Esophagus squamous epithelium (tissue), 5 donors: ENCODE data around the gene PI4KA. TPM values are rescaled to one million over a fixed set of nuclear protein-coding genes. Genes with fewer than 3 reads are reported as not detected.

Source experiments
- DNase-seq: peaks from one replicate; lab custom pipeline; 2025; lab: John Stamatoyannopoulos, UW
- H3K27ac ChIP-seq, 4 donors: fragments of 200-600 bp; sonication (generic); one replicate each; pipeline ENCODE4 v1.5.1; 2016 to 2019; ENCODE audit warnings: mild to moderate bottlenecking in 1 of 4
- H3K27me3 ChIP-seq, 4 donors: fragments of 200-600 bp; sonication (generic); 1 replicate in 3 of 4; 2 replicates in 1 of 4; pipeline versions ENCODE4 v1.5.1 to v1.6.0; 2017 to 2021; ENCODE audit warnings: antibody characterized with exemption in 1 of 4
- H3K36me3 ChIP-seq, 3 donors: fragments of 200-600 bp; sonication (generic); one replicate each; pipeline ENCODE4 v1.5.1; 2016 to 2019
- H3K4me1 ChIP-seq, 3 donors: fragments of 200-600 bp; sonication (generic); one replicate each; pipeline ENCODE4 v1.5.1; 2017 to 2019
- H3K4me3 ChIP-seq, 4 donors: fragments of 200-600 bp; sonication (generic); 1 replicate in 3 of 4; 2 replicates in 1 of 4; pipeline ENCODE4 v1.5.1; 2016 to 2019; ENCODE audit warnings: mild to moderate bottlenecking in 2 of 4, moderate library complexity in 1 of 4
- H3K9me3 ChIP-seq, 3 donors: fragments of 200-600 bp; sonication (generic); one replicate each; pipeline ENCODE4 v1.5.1; 2016 to 2019
- POLR2A ChIP-seq, 4 donors: fragments of 450-650 bp; IDR thresholded peaks; one replicate each; pipeline ENCODE4 v1.6.1; 2017; ENCODE audit warnings: antibody characterized with exemption in 4 of 4, mild to moderate bottlenecking in 4 of 4, moderate library complexity in 3 of 4
- WGBS, 2 donors: methylation state at CpG; one replicate each; pipeline ENCODE4 v1.1.5; 2018; 5-methylcytosine and 5-hydroxymethylcytosine counted together
- intact Hi-C: fragments of 100-400 bp; cut with DNase I; formaldehyde crosslinking; loops from one replicate; pipeline ENCODE4 v1.15.0; 2022
- total RNA-seq, 4 donors: library from RNA; depleted of rRNA; stranded (reverse); fragments of >200 nt; gene quantifications; one replicate each; pipeline ENCODE4 v1.1.0, GENCODE V29; 2016
- TF ChIP-seq, protein P1 (sequence below), 6 experiments: fragments of 450-650 bp in 4 of 6; fragments of 200-600 bp in 2 of 6; sonication (generic) in 2 of 6; IDR thresholded peaks; one replicate each; pipeline ENCODE4 v1.5.1; 2016 to 2019; ENCODE audit warnings: antibody characterized with exemption in 6 of 6, mild to moderate bottlenecking in 4 of 6, moderate library complexity in 4 of 6
- donor health status: DM: yes; HTN: yes; CAD: no.

Gene PI4KA
- total RNA-seq, 4 donors from 2014 or later, result 25.4 to 48.6 (median 33.8) TPM

DNA sequence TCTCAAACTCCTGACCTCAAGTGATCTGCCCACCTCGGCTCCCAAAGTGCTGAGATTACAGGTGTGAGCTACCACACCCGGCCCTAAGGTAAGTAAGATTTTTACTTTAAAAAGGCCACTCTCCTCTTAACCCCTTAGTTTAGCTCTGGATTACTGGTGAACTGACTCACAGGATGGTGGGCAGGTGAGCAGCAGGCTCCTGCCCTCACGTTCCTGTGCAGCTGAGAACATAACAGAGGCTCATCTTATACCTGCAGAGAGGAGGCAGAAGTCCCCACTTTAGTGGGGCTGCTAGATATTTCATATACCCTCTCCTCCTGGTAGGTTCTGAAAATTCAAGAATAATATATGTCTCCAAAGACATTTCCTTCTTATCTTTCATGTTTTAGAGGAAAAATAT is 101.8 kb downstream of the PI4KA start:
- no peak for TF ChIP-seq POLR2A (IDR thresholded peaks at IDR 0.05)
- TF ChIP-seq, protein P1, sequence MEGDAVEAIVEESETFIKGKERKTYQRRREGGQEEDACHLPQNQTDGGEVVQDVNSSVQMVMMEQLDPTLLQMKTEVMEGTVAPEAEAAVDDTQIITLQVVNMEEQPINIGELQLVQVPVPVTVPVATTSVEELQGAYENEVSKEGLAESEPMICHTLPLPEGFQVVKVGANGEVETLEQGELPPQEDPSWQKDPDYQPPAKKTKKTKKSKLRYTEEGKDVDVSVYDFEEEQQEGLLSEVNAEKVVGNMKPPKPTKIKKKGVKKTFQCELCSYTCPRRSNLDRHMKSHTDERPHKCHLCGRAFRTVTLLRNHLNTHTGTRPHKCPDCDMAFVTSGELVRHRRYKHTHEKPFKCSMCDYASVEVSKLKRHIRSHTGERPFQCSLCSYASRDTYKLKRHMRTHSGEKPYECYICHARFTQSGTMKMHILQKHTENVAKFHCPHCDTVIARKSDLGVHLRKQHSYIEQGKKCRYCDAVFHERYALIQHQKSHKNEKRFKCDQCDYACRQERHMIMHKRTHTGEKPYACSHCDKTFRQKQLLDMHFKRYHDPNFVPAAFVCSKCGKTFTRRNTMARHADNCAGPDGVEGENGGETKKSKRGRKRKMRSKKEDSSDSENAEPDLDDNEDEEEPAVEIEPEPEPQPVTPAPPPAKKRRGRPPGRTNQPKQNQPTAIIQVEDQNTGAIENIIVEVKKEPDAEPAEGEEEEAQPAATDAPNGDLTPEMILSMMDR (IDR thresholded peaks at IDR 0.05), result no peak
- no peak overlapping the region for H3K27ac ChIP-seq
- WGBS, 2 donors, result 62% methylated on average over 3 of the region's 3 CpGs
- H3K27me3 ChIP-seq, result no peaks in the 10 kb centered on the region
- DNase-seq, result no peak
- intact Hi-C loops, result no loop called here
- H3K9me3 ChIP-seq, result no peaks in the 10 kb centered on the region
- peaks cover 3 to 89% (median 8%) of the 10 kb centered on the region in 3 donors for H3K36me3 ChIP-seq
- H3K4me3 ChIP-seq, result no peak overlapping the region
- no peaks in the 10 kb centered on the region for H3K4me1 ChIP-seq

GRCh38 chr22:20752873-20753272 is 105.7 kb downstream of the PI4KA start:
- no peak for DNase-seq
- peaks cover 8 to 34% (median 11%) of the 10 kb centered on the region in 3 donors for H3K4me1 ChIP-seq
- H3K4me3 ChIP-seq, result no peak overlapping the region
- peaks cover 5 to 94% (median 20%) of the 10 kb centered on the region in 3 donors for H3K36me3 ChIP-seq
- H3K27ac ChIP-seq, result no peak overlapping the region
- no peaks in the 10 kb centered on the region for H3K27me3 ChIP-seq
- TF ChIP-seq, protein P1 (IDR thresholded peaks at IDR 0.05), result no peak
- no peak for TF ChIP-seq POLR2A (IDR thresholded peaks at IDR 0.05)
- intact Hi-C loops, result no loop called here
- 87 to 96% methylated on average over 8 to 10 of the region's 10 CpGs for WGBS, 2 donors
- H3K9me3 ChIP-seq, result no peaks in the 10 kb centered on the region

DNA sequence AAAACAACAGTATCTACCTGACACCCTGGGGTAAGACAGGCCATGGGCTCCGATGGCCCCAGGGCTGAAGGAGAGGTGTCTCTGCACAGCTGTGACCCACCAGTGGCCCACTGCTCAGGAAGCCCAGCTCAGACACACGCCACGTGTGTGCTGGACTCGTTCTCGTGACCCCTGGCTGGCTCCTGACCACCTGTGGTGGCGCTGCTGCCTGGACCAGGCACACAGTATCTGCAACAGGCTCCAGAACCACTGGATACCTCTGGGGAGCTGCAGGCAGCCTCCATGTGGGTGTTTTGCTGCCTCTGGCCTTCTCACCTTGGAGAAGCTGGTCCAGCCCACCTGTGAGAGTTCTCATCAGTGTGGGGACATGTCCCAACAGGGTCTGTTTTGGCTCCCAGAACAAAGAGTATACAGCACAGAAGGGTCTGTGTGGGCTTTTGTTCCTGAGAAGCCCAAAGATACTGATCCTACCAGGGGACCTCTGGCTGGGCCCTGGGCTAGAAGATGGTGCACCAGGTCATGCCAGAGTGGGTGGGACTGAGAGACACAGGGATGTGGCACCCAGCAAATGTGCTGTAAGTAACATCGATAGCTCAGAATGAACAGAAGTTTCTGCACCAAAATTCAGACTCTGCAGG is 106.4 kb downstream of the PI4KA start:
- Histone ChIP-seq H3K4me1 (peaks cover 8 to 34% (median 11%) of the 10 kb centered on the region in 3 donors), H3K9me3 (no peaks in the 10 kb centered on the region), H3K27ac (no peak overlapping the region), H3K4me3 (no peak overlapping the region), H3K27me3 (no peaks in the 10 kb centered on the region), H3K36me3 (peaks cover 7 to 94% (median 22%) of the 10 kb centered on the region in 3 donors)
- no peak for TF ChIP-seq POLR2A (IDR thresholded peaks at IDR 0.05)
- TF ChIP-seq, protein P1 (IDR thresholded peaks at IDR 0.05), result no peak
- DNase-seq, result no peak
- intact Hi-C loops, result no loop called here
- WGBS, 2 donors, result 93 to 98% methylated on average over 3 to 6 of the region's 7 CpGs

GRCh38 chr22:20751185-20751851 is 107.3 kb downstream of the PI4KA start:
- no peak for TF ChIP-seq POLR2A (IDR thresholded peaks at IDR 0.05)
- TF ChIP-seq, protein P1 (IDR thresholded peaks at IDR 0.05), result no peak
- no peaks in the 10 kb centered on the region for H3K27me3 ChIP-seq
- H3K4me1 ChIP-seq, result peaks cover 8 to 34% (median 11%) of the 10 kb centered on the region in 3 donors
- WGBS, 2 donors, result 80 to 89% methylated on average over 1 to 16 of the region's 18 CpGs
- intact Hi-C loops, result no loop called here
- no peak overlapping the region for H3K27ac ChIP-seq
- no peaks in the 10 kb centered on the region for H3K9me3 ChIP-seq
- H3K36me3 ChIP-seq, result peaks cover 11 to 94% (median 22%) of the 10 kb centered on the region in 3 donors
- no peak for DNase-seq
- no peak overlapping the region for H3K4me3 ChIP-seq
